ENCODE results near the gene NTRK2.

The NTRK2 gene

GRCh38 chr9:84823421-84824271 is 154.1 kb downstream of the NTRK2 start:
- DNase-seq, result no peak

GRCh38 chr9:84827216-84827765 is 157.8 kb downstream of the NTRK2 start:
- no peak for DNase-seq

- DNase-seq, result no peak
These were observed 158.5 kb downstream of the NTRK2 start for GRCh38 chr9:84828046-84828445.

GRCh38 chr9:84829471-84829870 is 159.9 kb downstream of the NTRK2 start:
- no peak for DNase-seq

GRCh38 chr9:84829997-84830696 is 160.6 kb downstream of the NTRK2 start:
- DNase-seq, result no peak

GRCh38 chr9:84831377-84831776 is 161.8 kb downstream of the NTRK2 start:
- DNase-seq, result no peak

GRCh38 chr9:84832453-84832852 is 162.9 kb downstream of the NTRK2 start:
- DNase-seq, result no peak

- no peak for DNase-seq
These were observed 164.9 kb downstream of the NTRK2 start for GRCh38 chr9:84834426-84834825.

- no peak for DNase-seq
These were observed 166.2 kb downstream of the NTRK2 start for GRCh38 chr9:84835745-84836144.

GRCh38 chr9:84838879-84839278 is 169.3 kb downstream of the NTRK2 start:
- DNase-seq, result no peak

GRCh38 chr9:84839541-84839940 is 170.0 kb downstream of the NTRK2 start:
- DNase-seq, result peak; percentile 82

GRCh38 chr9:84841931-84842330 is 172.4 kb downstream of the NTRK2 start:
- peak; percentile 44 for DNase-seq

GRCh38 chr9:84843175-84843824 is 173.8 kb downstream of the NTRK2 start:
- no peak for DNase-seq

GRCh38 chr9:84845956-84846900 is 176.7 kb downstream of the NTRK2 start:
- DNase-seq, result no peak

GRCh38 chr9:84846906-84847305 is 177.4 kb downstream of the NTRK2 start:
- no peak for DNase-seq

- no peak for DNase-seq
These were observed 179.5 kb downstream of the NTRK2 start for GRCh38 chr9:84849049-84849448.

- no peak for DNase-seq
These were observed 181.4 kb downstream of the NTRK2 start for GRCh38 chr9:84850830-84851392.

- DNase-seq, result peak; percentile 82
These were observed 182.5 kb downstream of the NTRK2 start for GRCh38 chr9:84851935-84852585.

- DNase-seq, result no peak
These were observed 183.2 kb downstream of the NTRK2 start for GRCh38 chr9:84852617-84853301.

- DNase-seq, result peak; percentile 63
These were observed 186.7 kb downstream of the NTRK2 start for GRCh38 chr9:84856181-84856632.

GRCh38 chr9:84857211-84857610 is 187.7 kb downstream of the NTRK2 start:
- DNase-seq, result no peak

Measured in fibroblast of upper back skin (primary cell).